WERI-Rb-1 (cell line): ENCODE data around the gene C2orf81.
A peak's percentile ranks its signal among the peaks of the same experiment; 100 is the strongest.

ENCODE experiments used
- DNase-seq: peaks from one replicate; pipeline ENCODE4 v3.0.0-alpha.2; 2020
- H3K27ac ChIP-seq: fragments of 250-450 bp; sonication (Bioruptor Pico); 2 replicates; pipeline ENCODE4 v1.5.1; 2020; ENCODE audit warnings: mild to moderate bottlenecking, moderate library complexity
- H3K27me3 ChIP-seq: fragments of 250-450 bp; sonication (Bioruptor Pico); 2 replicates; pipeline ENCODE4 v1.5.1; 2021; ENCODE audit warnings: mild to moderate bottlenecking, low read depth, moderate library complexity; ENCODE audit not compliant: insufficient read depth, severe bottlenecking
- H3K36me3 ChIP-seq: fragments of 250-450 bp; sonication (Bioruptor Pico); 2 replicates; pipeline ENCODE4 v1.5.1; 2020; ENCODE audit warnings: mild to moderate bottlenecking, moderate library complexity
- H3K4me3 ChIP-seq: 2 replicates; pipeline ENCODE4 v1.5.1; 2011; ENCODE audit warnings: low read depth, mild to moderate bottlenecking, control low read depth, low read length
- H3K9me3 ChIP-seq: fragments of 250-450 bp; sonication (Bioruptor Pico); 2 replicates; pipeline ENCODE4 v1.5.1; 2021; ENCODE audit warnings: mild to moderate bottlenecking, moderate library complexity; ENCODE audit not compliant: severe bottlenecking
- TF ChIP-seq, protein P1 (sequence below): IDR thresholded peaks from 2 replicates; pipeline ENCODE4 v1.5.1; 2011; ENCODE audit warnings: low read depth, mild to moderate bottlenecking, control low read depth, inconsistent platforms, low read length

The C2orf81 gene

DNA sequence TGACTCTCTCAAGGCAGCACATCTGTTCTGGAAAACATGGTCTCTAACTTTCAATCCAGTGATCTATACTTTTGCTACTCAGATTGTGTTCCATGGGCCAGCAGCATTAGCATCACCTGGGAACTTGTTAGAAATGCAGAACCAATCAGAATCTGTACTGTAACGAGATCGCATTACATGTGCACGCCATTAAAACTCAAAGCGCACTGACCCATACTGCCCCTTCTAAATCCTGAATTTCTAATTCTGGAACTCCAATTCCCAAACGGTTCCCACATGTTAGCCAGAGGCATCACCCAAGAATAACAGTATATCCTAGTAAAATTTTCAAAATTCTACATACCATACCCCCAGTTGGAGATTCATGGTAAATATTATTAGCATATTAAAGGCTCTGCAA lies 30.8 kb downstream of the C2orf81 start:
- Histone ChIP-seq H3K27me3 (no peaks in the 10 kb centered on the region), H3K27ac (no peak overlapping the region), H3K9me3 (no peaks in the 10 kb centered on the region), H3K4me3 (peak overlapping the region; percentile 85; the same call in 1 of the 2 replicates), H3K36me3 (peaks cover 5% of the 10 kb centered on the region)
- DNase-seq, result no peak
- TF ChIP-seq, protein P1, sequence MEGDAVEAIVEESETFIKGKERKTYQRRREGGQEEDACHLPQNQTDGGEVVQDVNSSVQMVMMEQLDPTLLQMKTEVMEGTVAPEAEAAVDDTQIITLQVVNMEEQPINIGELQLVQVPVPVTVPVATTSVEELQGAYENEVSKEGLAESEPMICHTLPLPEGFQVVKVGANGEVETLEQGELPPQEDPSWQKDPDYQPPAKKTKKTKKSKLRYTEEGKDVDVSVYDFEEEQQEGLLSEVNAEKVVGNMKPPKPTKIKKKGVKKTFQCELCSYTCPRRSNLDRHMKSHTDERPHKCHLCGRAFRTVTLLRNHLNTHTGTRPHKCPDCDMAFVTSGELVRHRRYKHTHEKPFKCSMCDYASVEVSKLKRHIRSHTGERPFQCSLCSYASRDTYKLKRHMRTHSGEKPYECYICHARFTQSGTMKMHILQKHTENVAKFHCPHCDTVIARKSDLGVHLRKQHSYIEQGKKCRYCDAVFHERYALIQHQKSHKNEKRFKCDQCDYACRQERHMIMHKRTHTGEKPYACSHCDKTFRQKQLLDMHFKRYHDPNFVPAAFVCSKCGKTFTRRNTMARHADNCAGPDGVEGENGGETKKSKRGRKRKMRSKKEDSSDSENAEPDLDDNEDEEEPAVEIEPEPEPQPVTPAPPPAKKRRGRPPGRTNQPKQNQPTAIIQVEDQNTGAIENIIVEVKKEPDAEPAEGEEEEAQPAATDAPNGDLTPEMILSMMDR, result no peak

DNA sequence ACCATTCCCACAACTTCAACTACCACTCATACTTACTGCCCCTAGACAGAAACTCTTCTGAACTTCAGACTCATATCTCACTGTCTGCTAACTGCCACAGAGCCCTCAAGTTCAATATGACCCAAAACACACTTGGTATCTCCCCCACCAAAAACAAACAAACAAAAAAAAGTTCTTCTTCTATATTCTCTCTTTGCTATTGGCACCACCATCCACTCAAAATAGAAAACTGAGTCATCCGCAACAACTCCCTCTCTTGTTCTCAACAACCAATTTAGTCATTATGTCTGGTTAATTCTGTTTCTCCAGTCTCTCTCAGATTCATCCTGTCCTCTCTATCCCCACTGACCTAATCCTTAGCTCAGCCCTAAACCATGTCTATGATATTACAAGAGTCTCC lies 34.1 kb downstream of the C2orf81 start:
- Histone ChIP-seq H3K9me3 (no peaks in the 10 kb centered on the region), H3K4me3 (no peak overlapping the region), H3K27me3 (no peaks in the 10 kb centered on the region), H3K27ac (no peak overlapping the region), H3K36me3 (peaks cover 19% of the 10 kb centered on the region)
- DNase-seq, result no peak
- TF ChIP-seq, protein P1, result no peak

DNA sequence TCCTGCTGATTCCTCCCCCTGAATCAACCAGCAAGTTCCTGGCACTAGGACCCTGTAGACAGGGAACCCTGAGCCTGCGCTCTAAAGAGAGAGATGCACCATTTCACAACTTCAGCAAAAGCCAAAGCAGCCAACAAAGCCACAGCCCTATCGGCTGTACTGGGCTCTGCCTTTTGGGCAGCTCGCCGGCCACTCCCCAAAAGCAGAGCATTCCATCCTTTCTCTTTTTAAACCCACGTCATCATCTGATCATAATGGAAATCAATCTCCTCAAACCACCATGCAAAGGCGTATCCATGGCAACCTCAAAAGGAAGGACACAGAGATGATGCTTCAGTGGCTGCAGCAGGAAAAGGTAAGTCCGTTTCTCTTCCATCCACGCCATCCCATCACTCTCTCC lies 36.0 kb downstream of the C2orf81 start:
- Histone ChIP-seq H3K4me3 (no peak overlapping the region), H3K9me3 (no peaks in the 10 kb centered on the region), H3K36me3 (peaks cover 19% of the 10 kb centered on the region), H3K27me3 (no peaks in the 10 kb centered on the region), H3K27ac (no peak overlapping the region)
- TF ChIP-seq, protein P1, result no peak
- no peak for DNase-seq

DNA sequence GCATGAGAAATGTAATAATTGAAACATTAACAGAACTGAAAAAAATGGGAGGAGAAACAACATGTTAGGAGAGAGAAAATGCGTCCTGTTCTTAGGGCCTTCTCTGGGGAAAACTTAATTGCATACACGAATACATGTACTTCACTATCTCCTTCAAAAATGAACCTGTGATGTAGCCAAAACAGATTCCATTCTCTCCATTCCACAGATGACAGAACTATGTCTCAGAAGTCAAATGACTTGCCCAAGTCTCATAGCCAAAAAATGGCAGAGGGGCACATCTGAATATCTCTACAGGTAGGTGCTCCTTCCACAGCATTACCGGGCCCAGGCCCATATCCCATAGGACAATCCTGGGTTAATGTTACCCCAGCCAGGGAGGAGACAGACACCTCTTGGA lies 37.4 kb downstream of the C2orf81 start:
- Histone ChIP-seq H3K27me3 (no peaks in the 10 kb centered on the region), H3K27ac (no peak overlapping the region), H3K4me3 (no peak overlapping the region), H3K9me3 (no peaks in the 10 kb centered on the region), H3K36me3 (peaks cover 19% of the 10 kb centered on the region)
- TF ChIP-seq, protein P1, result no peak
- DNase-seq, result no peak

DNA sequence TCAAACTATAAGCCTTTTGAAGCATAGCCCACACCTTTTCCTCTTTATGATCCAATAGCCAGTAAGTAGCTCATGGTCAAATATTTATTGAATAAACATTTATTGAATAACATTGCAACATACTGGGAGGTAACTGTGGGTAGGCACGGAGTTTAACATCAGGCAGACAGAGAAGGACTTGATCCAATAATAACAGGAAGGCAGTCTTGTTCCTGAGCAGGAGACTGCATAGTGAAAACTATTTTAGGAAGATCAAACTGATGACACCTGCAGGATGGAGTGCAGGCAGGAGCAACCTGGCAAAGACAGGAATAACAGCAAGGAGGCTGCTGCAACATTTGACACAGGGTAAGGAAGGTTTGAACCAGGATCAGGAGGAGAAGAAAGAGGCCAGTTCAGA lies 38.2 kb downstream of the C2orf81 start:
- peaks cover 18% of the 10 kb centered on the region for H3K36me3 ChIP-seq
- H3K27me3 ChIP-seq, result no peaks in the 10 kb centered on the region
- no peaks in the 10 kb centered on the region for H3K9me3 ChIP-seq
- no peak overlapping the region for H3K27ac ChIP-seq
- no peak overlapping the region for H3K4me3 ChIP-seq
- TF ChIP-seq, protein P1, result no peak
- no peak for DNase-seq

DNA sequence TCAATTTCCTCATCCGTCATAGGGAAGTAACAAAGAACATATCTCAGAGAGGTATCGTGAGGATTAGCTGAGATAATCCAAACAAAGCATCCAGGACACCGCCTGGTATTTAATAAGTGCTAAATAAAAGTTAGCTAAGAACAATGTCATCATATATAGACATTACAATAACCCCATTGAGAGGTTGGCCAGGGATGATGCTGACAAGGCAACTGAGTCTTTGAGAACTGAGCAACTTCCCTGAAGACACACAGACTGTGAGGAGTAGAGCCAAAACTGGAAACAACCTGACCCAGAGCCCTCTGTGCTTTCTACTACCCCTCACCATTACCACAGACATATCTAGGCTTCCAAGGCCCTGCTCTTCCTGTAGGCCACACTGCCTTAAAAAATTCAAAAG lies 39.7 kb downstream of the C2orf81 start:
- Histone ChIP-seq H3K36me3 (peaks cover 27% of the 10 kb centered on the region), H3K27ac (no peak overlapping the region), H3K27me3 (no peaks in the 10 kb centered on the region), H3K9me3 (no peaks in the 10 kb centered on the region), H3K4me3 (no peak overlapping the region)
- no peak for DNase-seq
- TF ChIP-seq, protein P1, result no peak
